Mesenchymal stem cell (in vitro differentiated cells and primary cell): ENCODE results near the gene CDH18.

Experiments used
- DNase-seq: peaks from one replicate; pipeline ENCODE4 v3.0.0-alpha.2; 2013
- H2AFZ ChIP-seq: one replicate; pipeline ENCODE4 v1.6.1; 2013; ENCODE audit warnings: low read depth, mild to moderate bottlenecking, control low read depth, inconsistent platforms, low read length, moderate library complexity
- H2AK5ac ChIP-seq: 2 replicates; pipeline ENCODE4 v1.6.1; 2013; ENCODE audit warnings: low read length, moderate library complexity, mild to moderate bottlenecking, inconsistent platforms; ENCODE audit not compliant: severe bottlenecking
- H2BK120ac ChIP-seq: one replicate; pipeline ENCODE4 v1.6.1; 2013; ENCODE audit warnings: low read depth, mild to moderate bottlenecking, inconsistent platforms, low read length, moderate library complexity
- H2BK12ac ChIP-seq, 2 experiments: one replicate each; pipeline ENCODE4 v1.6.1; 2013; ENCODE audit warnings: inconsistent platforms in 2 of 2, low read length in 2 of 2, mild to moderate bottlenecking in 2 of 2, moderate library complexity in 2 of 2, control low read depth in 1 of 2
- H2BK15ac ChIP-seq: one replicate; pipeline ENCODE4 v1.6.1; 2013; ENCODE audit warnings: mild to moderate bottlenecking, low read depth, inconsistent platforms; ENCODE audit not compliant: poor library complexity, severe bottlenecking
- H2BK5ac ChIP-seq: 2 replicates; pipeline ENCODE4 v1.6.1; 2013; ENCODE audit warnings: low read depth, mild to moderate bottlenecking, low read length, control low read depth, inconsistent platforms; ENCODE audit not compliant: poor library complexity, severe bottlenecking
- H3K14ac ChIP-seq, 2 experiments: one replicate each; pipeline ENCODE4 v1.6.1; 2013; ENCODE audit warnings: inconsistent platforms in 2 of 2, low read length in 2 of 2, control low read depth in 1 of 2, mild to moderate bottlenecking in 1 of 2, moderate library complexity in 1 of 2
- H3K18ac ChIP-seq, 2 experiments: one replicate each; pipeline ENCODE4 v1.6.1; 2013; ENCODE audit warnings: inconsistent platforms in 2 of 2, low read length in 2 of 2, control low read depth in 1 of 2, low read depth in 1 of 2, mild to moderate bottlenecking in 1 of 2
- H3K23ac ChIP-seq, 2 experiments: one replicate each; pipeline ENCODE4 v1.6.1; 2013; ENCODE audit warnings: inconsistent platforms in 2 of 2, low read length in 2 of 2, mild to moderate bottlenecking in 2 of 2, moderate library complexity in 2 of 2, control low read depth in 1 of 2
- H3K27ac ChIP-seq: 2 replicates; pipeline ENCODE4 v1.5.1; 2013; ENCODE audit warnings: mild to moderate bottlenecking, moderate library complexity, low read length, control low read depth, inconsistent platforms; ENCODE audit not compliant: poor library complexity, severe bottlenecking
- H3K27me3 ChIP-seq, 2 experiments: 2 replicates each; pipeline versions ENCODE4 v1.6.1 to v1.7.0; 2013; ENCODE audit warnings: low read length in 2 of 2, mild to moderate bottlenecking in 2 of 2, moderate library complexity in 2 of 2, control low read depth in 1 of 2, inconsistent platforms in 1 of 2; ENCODE audit not compliant: control insufficient read depth in 1 of 2, insufficient read depth in 1 of 2
- H3K36me3 ChIP-seq, 2 experiments: 2 replicates each; pipeline versions ENCODE4 v1.6.1 to v1.7.0; 2013; ENCODE audit warnings: low read length in 2 of 2, control low read depth in 1 of 2, inconsistent platforms in 1 of 2, low read depth in 1 of 2, mild to moderate bottlenecking in 1 of 2; ENCODE audit not compliant: insufficient read depth in 2 of 2, control insufficient read depth in 1 of 2
- H3K4ac ChIP-seq, 2 experiments: one replicate each; pipeline ENCODE4 v1.6.1; 2013; ENCODE audit warnings: inconsistent platforms in 2 of 2, low read length in 2 of 2, mild to moderate bottlenecking in 2 of 2, moderate library complexity in 2 of 2, control low read depth in 1 of 2, low read depth in 1 of 2
- H3K4me1 ChIP-seq: 2 replicates; pipeline ENCODE4 v1.6.1; 2013; ENCODE audit warnings: low read depth, low read length, control low read depth; ENCODE audit not compliant: control insufficient read depth, insufficient read depth
- H3K4me2 ChIP-seq: 2 replicates; pipeline ENCODE4 v1.6.1; 2013; ENCODE audit warnings: low read length, mild to moderate bottlenecking, inconsistent platforms; ENCODE audit not compliant: poor library complexity, severe bottlenecking
- H3K4me3 ChIP-seq, 2 experiments: 2 replicates each; pipeline versions ENCODE4 v1.5.1 to v1.7.0; 2013; ENCODE audit warnings: low read length in 2 of 2, mild to moderate bottlenecking in 2 of 2, control low read depth in 1 of 2, low read depth in 1 of 2; ENCODE audit not compliant: insufficient read depth in 1 of 2
- H3K79me1 ChIP-seq: replicated peaks from 2 replicates; pipeline ENCODE4 v1.6.1; 2013; ENCODE audit warnings: mild to moderate bottlenecking, control low read depth, low read length, inconsistent platforms; ENCODE audit not compliant: poor library complexity, severe bottlenecking
- H3K9ac ChIP-seq: 2 replicates; pipeline ENCODE4 v1.7.0; 2013; ENCODE audit warnings: mild to moderate bottlenecking, low read length, moderate library complexity
- H3K9me3 ChIP-seq: 2 replicates; pipeline ENCODE4 v1.7.0; 2013; ENCODE audit warnings: mild to moderate bottlenecking, low read length; ENCODE audit not compliant: control insufficient read depth
- H4K8ac ChIP-seq: one replicate; pipeline ENCODE4 v1.6.1; 2013; ENCODE audit warnings: inconsistent platforms, mild to moderate bottlenecking, low read length, moderate library complexity
- H4K91ac ChIP-seq: one replicate; pipeline ENCODE4 v1.6.1; 2013; ENCODE audit warnings: mild to moderate bottlenecking, low read length, inconsistent platforms
- WGBS: methylation state at CpG from one replicate; pipeline ENCODE4 v1.1.7; 2013; ENCODE audit warnings: mixed read lengths; 5-methylcytosine and 5-hydroxymethylcytosine counted together

The CDH18 gene

DNA sequence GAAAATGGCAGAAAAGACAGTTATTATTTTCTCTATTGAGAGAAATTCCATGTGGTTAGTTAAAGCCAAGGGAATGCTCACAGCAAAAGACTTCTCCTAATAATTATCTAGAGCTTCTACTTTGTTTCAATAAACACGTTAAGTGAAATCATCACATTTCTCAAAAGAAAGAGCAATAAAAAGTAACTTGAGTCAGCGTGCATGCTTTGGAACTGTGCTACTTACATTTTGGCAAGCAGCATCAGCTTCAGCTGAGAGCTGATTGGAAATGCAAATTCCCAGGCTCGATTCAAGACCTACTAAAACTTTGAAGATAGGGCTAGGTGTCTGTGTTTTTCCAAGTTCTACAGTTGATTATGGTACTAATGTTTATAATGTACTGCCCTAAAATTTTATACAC is 132.1 kb downstream of the CDH18 start:
- H3K27ac ChIP-seq: no peak overlapping the region
- no peak overlapping the region for H3K4ac ChIP-seq
- peak; percentile 11 for DNase-seq
- no peak overlapping the region for H2AFZ ChIP-seq
- H3K9me3 ChIP-seq: no peaks in the 10 kb centered on the region
- 61% methylated on average over 3 of the region's 3 CpGs for WGBS
- no peak overlapping the region for H3K14ac ChIP-seq
- no peaks in the 10 kb centered on the region for H3K27me3 ChIP-seq
- no peak overlapping the region for H3K23ac ChIP-seq
- no peaks in the 10 kb centered on the region for H3K36me3 ChIP-seq
- H2BK120ac ChIP-seq: no peak overlapping the region
- no peak overlapping the region for H2BK15ac ChIP-seq
- no peaks in the 10 kb centered on the region for H3K79me1 ChIP-seq
- no peak overlapping the region for H2BK12ac ChIP-seq
- no peak overlapping the region for H3K18ac ChIP-seq
- no peaks in the 10 kb centered on the region for H3K4me1 ChIP-seq
- H2BK5ac ChIP-seq: no peak overlapping the region
- no peak overlapping the region for H3K9ac ChIP-seq
- H3K4me2 ChIP-seq: no peak overlapping the region
- H3K4me3 ChIP-seq: no peak overlapping the region
- no peak overlapping the region for H4K8ac ChIP-seq
- H2AK5ac ChIP-seq: no peak overlapping the region
- H4K91ac ChIP-seq: no peak overlapping the region

DNA sequence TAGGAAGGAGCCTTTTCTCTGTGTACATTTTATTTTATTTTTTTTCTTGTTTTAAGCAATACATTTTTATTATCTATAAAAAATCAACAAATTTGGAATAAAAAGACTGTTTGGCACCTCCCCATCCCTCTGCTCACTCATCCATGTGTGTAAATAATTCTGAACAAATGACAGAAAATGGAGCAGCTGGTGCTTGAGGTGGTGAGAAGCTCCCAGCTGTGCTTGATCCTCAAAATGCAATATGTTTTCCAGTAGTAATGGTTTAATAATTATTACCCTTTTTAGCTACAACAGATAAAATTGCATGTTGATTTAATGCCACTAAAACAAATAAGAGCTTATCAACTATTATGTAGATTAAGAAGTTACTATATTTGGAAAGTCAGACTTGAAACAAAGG is 132.5 kb downstream of the CDH18 start:
- no peaks in the 10 kb centered on the region for H3K9me3 ChIP-seq
- H3K23ac ChIP-seq: no peak overlapping the region
- H2BK120ac ChIP-seq: no peak overlapping the region
- H4K91ac ChIP-seq: no peak overlapping the region
- H2BK5ac ChIP-seq: no peak overlapping the region
- H3K4ac ChIP-seq: no peak overlapping the region
- no peak overlapping the region for H2BK12ac ChIP-seq
- no peak overlapping the region for H3K4me2 ChIP-seq
- H2BK15ac ChIP-seq: no peak overlapping the region
- H3K36me3 ChIP-seq: no peaks in the 10 kb centered on the region
- H3K9ac ChIP-seq: no peak overlapping the region
- H2AFZ ChIP-seq: no peak overlapping the region
- no peaks in the 10 kb centered on the region for H3K27me3 ChIP-seq
- DNase-seq: no peak
- H3K18ac ChIP-seq: no peak overlapping the region
- no peaks in the 10 kb centered on the region for H3K4me1 ChIP-seq
- H4K8ac ChIP-seq: no peak overlapping the region
- no peak overlapping the region for H3K27ac ChIP-seq
- no peak overlapping the region for H3K4me3 ChIP-seq
- H2AK5ac ChIP-seq: no peak overlapping the region
- no peak overlapping the region for H3K14ac ChIP-seq
- no peaks in the 10 kb centered on the region for H3K79me1 ChIP-seq

DNA sequence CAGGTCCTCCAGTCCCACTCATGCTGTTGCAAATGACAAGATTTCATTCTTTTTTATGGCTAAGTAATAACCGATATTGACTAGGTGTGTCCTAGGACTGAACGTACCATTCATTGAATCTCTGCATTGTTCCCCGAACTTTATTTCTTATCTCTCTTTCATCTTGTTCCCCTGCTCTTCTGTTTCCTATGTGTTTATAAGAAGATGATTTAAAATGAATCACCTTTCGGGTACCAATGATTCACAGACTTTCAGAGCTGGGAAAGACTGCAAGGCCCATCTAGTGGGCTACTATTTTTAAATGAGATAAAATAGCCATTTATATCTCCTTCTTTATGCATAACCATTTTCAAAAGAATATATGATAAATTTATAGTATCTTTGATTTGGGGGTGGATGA is 133.0 kb downstream of the CDH18 start:
- no peak overlapping the region for H2BK120ac ChIP-seq
- no peaks in the 10 kb centered on the region for H3K79me1 ChIP-seq
- H3K14ac ChIP-seq: no peak overlapping the region
- H3K9ac ChIP-seq: no peak overlapping the region
- no peak overlapping the region for H3K4me2 ChIP-seq
- no peak overlapping the region for H2BK15ac ChIP-seq
- H3K18ac ChIP-seq: no peak overlapping the region
- H4K8ac ChIP-seq: no peak overlapping the region
- no peak overlapping the region for H3K23ac ChIP-seq
- no peaks in the 10 kb centered on the region for H3K27me3 ChIP-seq
- H3K9me3 ChIP-seq: no peaks in the 10 kb centered on the region
- DNase-seq: no peak
- no peak overlapping the region for H2BK12ac ChIP-seq
- no peaks in the 10 kb centered on the region for H3K36me3 ChIP-seq
- H2AK5ac ChIP-seq: no peak overlapping the region
- H3K4me1 ChIP-seq: no peaks in the 10 kb centered on the region
- no peak overlapping the region for H3K4ac ChIP-seq
- no peak overlapping the region for H3K27ac ChIP-seq
- H2BK5ac ChIP-seq: no peak overlapping the region
- no peak overlapping the region for H3K4me3 ChIP-seq
- 40% methylated on average over 1 of the region's 4 CpGs for WGBS
- H2AFZ ChIP-seq: no peak overlapping the region
- H4K91ac ChIP-seq: no peak overlapping the region

DNA sequence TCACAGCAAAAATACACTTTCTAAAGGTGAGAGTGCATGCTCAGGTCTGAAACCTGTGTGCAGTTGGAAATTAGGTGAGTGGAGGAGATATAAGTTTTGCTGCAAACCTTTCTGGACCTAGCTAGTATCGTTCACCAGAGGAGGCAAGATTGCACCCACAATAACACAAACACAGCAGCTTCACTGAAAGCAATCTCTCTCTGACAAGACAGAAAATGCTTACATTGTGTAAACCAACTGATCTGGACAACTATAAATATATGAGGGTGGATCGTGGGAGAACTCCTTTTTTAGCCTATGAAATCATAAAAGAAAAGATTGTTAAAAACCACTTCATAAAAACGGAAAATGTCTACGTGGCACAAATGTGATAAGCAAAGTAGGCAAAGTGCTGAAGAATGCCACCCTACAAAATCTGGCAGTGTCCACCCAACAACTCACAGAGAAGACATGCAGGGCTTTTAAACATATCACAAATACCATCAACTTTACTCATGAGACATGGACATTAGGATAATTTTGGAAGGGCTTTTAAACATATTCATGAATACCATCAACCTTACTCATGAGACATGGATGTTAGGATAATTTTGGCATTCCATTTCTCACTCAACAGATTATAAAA is 134.3 kb downstream of the CDH18 start:
- no peak overlapping the region for H2BK12ac ChIP-seq
- no peak overlapping the region for H2AFZ ChIP-seq
- H3K4ac ChIP-seq: no peak overlapping the region
- no peak overlapping the region for H3K27ac ChIP-seq
- DNase-seq: peak; percentile 59
- WGBS: 0% methylated on average over 1 of the region's 4 CpGs
- no peak overlapping the region for H3K4me3 ChIP-seq
- H2BK120ac ChIP-seq: no peak overlapping the region
- H3K79me1 ChIP-seq: no peaks in the 10 kb centered on the region
- H3K23ac ChIP-seq: no peak overlapping the region
- no peak overlapping the region for H2AK5ac ChIP-seq
- no peaks in the 10 kb centered on the region for H3K4me1 ChIP-seq
- H2BK5ac ChIP-seq: no peak overlapping the region
- no peak overlapping the region for H3K14ac ChIP-seq
- H4K91ac ChIP-seq: no peak overlapping the region
- H3K9me3 ChIP-seq: no peaks in the 10 kb centered on the region
- H4K8ac ChIP-seq: no peak overlapping the region
- no peak overlapping the region for H2BK15ac ChIP-seq
- H3K18ac ChIP-seq: no peak overlapping the region
- no peaks in the 10 kb centered on the region for H3K36me3 ChIP-seq
- H3K4me2 ChIP-seq: no peak overlapping the region
- H3K27me3 ChIP-seq: no peaks in the 10 kb centered on the region
- H3K9ac ChIP-seq: no peak overlapping the region
